Measurements from ENCODE around the gene ZNF19. TPM values are rescaled to one million over a fixed set of nuclear protein-coding genes. Genes with fewer than 3 reads are reported as not detected.

The ZNF19 gene
- total and polyA plus RNA-seq, 2 experiments from 2014 or later = 3.7 to 4.1 TPM

- no peaks in the 10 kb centered on the region for H4K20me1 ChIP-seq (ENCODE audit: insufficient read depth, poor library complexity, severe bottlenecking)
- TF ChIP-seq EZH2 (IDR thresholded peaks at IDR 0.05; ENCODE audit: borderline replicate concordance) (no peak), EZH2phosphoT487 (IDR thresholded peaks at IDR 0.05; ENCODE audit: low read depth, severe bottlenecking, unreplicated experiment) (no peak), CTCF (IDR thresholded peaks at IDR 0.05; ENCODE audit: poor library complexity) (no peak)
- H3K79me2 ChIP-seq = no peaks in the 10 kb centered on the region
- H3K4me2 ChIP-seq = no peak overlapping the region
- H3K4me3 ChIP-seq = no peak overlapping the region
- no peaks in the 10 kb centered on the region for H3K9me3 ChIP-seq (ENCODE audit: low read depth)
- H3K27me3 ChIP-seq = no peaks in the 10 kb centered on the region
- H2AFZ ChIP-seq = no peak overlapping the region
- H3K4me1 ChIP-seq (ENCODE audit: insufficient read depth) = no peaks in the 10 kb centered on the region
- no peak for DNase-seq (ENCODE audit: low spot score)
- H3K9me2 ChIP-seq (replicated peaks; ENCODE audit: insufficient read depth) = no peaks in the 10 kb centered on the region
- WGBS (ENCODE audit: low lambda C conversion rate, missing lambda C conversion rate) = 77% methylated on average over 2 of the region's 2 CpGs
- no peak overlapping the region for H3K27ac ChIP-seq
- no peaks in the 10 kb centered on the region for H3K36me3 ChIP-seq (replicated peaks; ENCODE audit: insufficient read depth, low read depth)
Observed at GRCh38 chr16:71492786-71493185, 3.7 kb upstream of the ZNF19 start.

- TF ChIP-seq EZH2 (IDR thresholded peaks at IDR 0.05; ENCODE audit: borderline replicate concordance) = no peak
- no peak for TF ChIP-seq CTCF (IDR thresholded peaks at IDR 0.05; ENCODE audit: poor library complexity)
- no peak for TF ChIP-seq EZH2phosphoT487 (IDR thresholded peaks at IDR 0.05; ENCODE audit: low read depth, severe bottlenecking, unreplicated experiment)
- no peak overlapping the region for H3K4me2 ChIP-seq
- no peak overlapping the region for H2AFZ ChIP-seq
- H3K27me3 ChIP-seq = no peaks in the 10 kb centered on the region
- H3K27ac ChIP-seq = no peak overlapping the region
- 73% methylated on average over 3 of the region's 3 CpGs for WGBS (ENCODE audit: low lambda C conversion rate, missing lambda C conversion rate)
- H4K20me1 ChIP-seq (ENCODE audit: insufficient read depth, poor library complexity, severe bottlenecking) = no peaks in the 10 kb centered on the region
- H3K9me3 ChIP-seq (ENCODE audit: low read depth) = no peaks in the 10 kb centered on the region
- no peaks in the 10 kb centered on the region for H3K36me3 ChIP-seq (replicated peaks; ENCODE audit: insufficient read depth, low read depth)
- no peak for DNase-seq (ENCODE audit: low spot score)
- no peaks in the 10 kb centered on the region for H3K79me2 ChIP-seq
- no peak overlapping the region for H3K4me3 ChIP-seq
- H3K4me1 ChIP-seq (ENCODE audit: insufficient read depth) = no peaks in the 10 kb centered on the region
- H3K9me2 ChIP-seq (replicated peaks; ENCODE audit: insufficient read depth) = no peaks in the 10 kb centered on the region
Observed at GRCh38 chr16:71491054-71491453, 1.9 kb upstream of the ZNF19 start.

- no peak overlapping the region for H3K27ac ChIP-seq
- no peak overlapping the region for H3K4me3 ChIP-seq
- no peaks in the 10 kb centered on the region for H3K36me3 ChIP-seq (replicated peaks; ENCODE audit: insufficient read depth, low read depth)
- H3K4me1 ChIP-seq (ENCODE audit: insufficient read depth) = no peaks in the 10 kb centered on the region
- no peak for TF ChIP-seq EZH2 (IDR thresholded peaks at IDR 0.05; ENCODE audit: borderline replicate concordance)
- no peak for TF ChIP-seq EZH2phosphoT487 (IDR thresholded peaks at IDR 0.05; ENCODE audit: low read depth, severe bottlenecking, unreplicated experiment)
- no peak for TF ChIP-seq CTCF (IDR thresholded peaks at IDR 0.05; ENCODE audit: poor library complexity)
- no peaks in the 10 kb centered on the region for H3K27me3 ChIP-seq
- H4K20me1 ChIP-seq (ENCODE audit: insufficient read depth, poor library complexity, severe bottlenecking) = no peaks in the 10 kb centered on the region
- no peak overlapping the region for H3K4me2 ChIP-seq
- H3K9me2 ChIP-seq (replicated peaks; ENCODE audit: insufficient read depth) = no peaks in the 10 kb centered on the region
- no peak overlapping the region for H2AFZ ChIP-seq
- H3K79me2 ChIP-seq = no peaks in the 10 kb centered on the region
- H3K9me3 ChIP-seq (ENCODE audit: low read depth) = no peaks in the 10 kb centered on the region
- DNase-seq (ENCODE audit: low spot score) = no peak
Observed at GRCh38 chr16:71490361-71490760, 1.2 kb upstream of the ZNF19 start.

Measured in hepatocyte (in vitro differentiated cells).